HepG2 (cell line): ENCODE measurements around the gene USP9Y. TPM values are rescaled to one million over a fixed set of nuclear protein-coding genes. Genes with fewer than 3 reads are reported as not detected.

ENCODE experiments used
- ARID2 ChIP-seq: sonication (generic); formaldehyde crosslinking; IDR thresholded peaks from 2 replicates; pipeline ENCODE4 v1.8.1; 2022; ENCODE audit warnings: mild to moderate bottlenecking, missing genetic modification reagents, borderline replicate concordance
- CENPX ChIP-seq: sonication (generic); formaldehyde crosslinking; IDR thresholded peaks from 2 replicates; pipeline ENCODE4 v1.9.0; 2021; ENCODE audit warnings: mild to moderate bottlenecking, missing genetic modification reagents, moderate library complexity
- DMAP1 ChIP-seq: IDR thresholded peaks from 2 replicates; pipeline ENCODE4 v1.6.1; 2016
- GATA4 ChIP-seq: sonication (generic); IDR thresholded peaks from 2 replicates; pipeline ENCODE4 v1.6.1; 2016; ENCODE audit warnings: antibody characterized with exemption, low read depth, borderline replicate concordance
- HMGXB3 ChIP-seq: sonication (generic); formaldehyde crosslinking; IDR thresholded peaks from 2 replicates; pipeline ENCODE4 v1.4.0; 2020; ENCODE audit warnings: missing genetic modification reagents, borderline replicate concordance
- HOMEZ ChIP-seq: IDR thresholded peaks from 2 replicates; pipeline ENCODE4 v1.6.1; 2016; ENCODE audit warnings: low read depth
- KDM2A ChIP-seq: sonication (generic); formaldehyde crosslinking; IDR thresholded peaks from 2 replicates; pipeline ENCODE4 v1.4.0; 2020; ENCODE audit warnings: low read depth, missing genetic modification reagents, borderline replicate concordance
- KLF9 ChIP-seq: IDR thresholded peaks from 2 replicates; pipeline ENCODE4 v1.6.1; 2016; ENCODE audit warnings: low read depth
- NCOA2 ChIP-seq: sonication (generic); formaldehyde crosslinking; IDR thresholded peaks from 2 replicates; pipeline ENCODE4 v1.8.0; 2022; ENCODE audit warnings: inconsistent platforms
- NCOA5 ChIP-seq: sonication (generic); formaldehyde crosslinking; IDR thresholded peaks from 2 replicates; pipeline ENCODE4 v1.4.0; 2020; ENCODE audit warnings: missing genetic modification reagents
- PHF8 ChIP-seq: sonication (generic); formaldehyde crosslinking; IDR thresholded peaks from 2 replicates; pipeline ENCODE4 v1.5.0; 2020; ENCODE audit warnings: missing genetic modification reagents
- SP1 ChIP-seq, 2 experiments: fragments of 450-650 bp in 1 of 2; sonication (generic) in 1 of 2; formaldehyde crosslinking in 1 of 2; IDR thresholded peaks; 2 replicates each; pipeline versions ENCODE4 v1.4.0 to v1.6.1; 2016 to 2020; ENCODE audit warnings: missing genetic modification reagents in 1 of 2
- THAP11 ChIP-seq: IDR thresholded peaks from 2 replicates; pipeline ENCODE4 v1.6.1; 2016; ENCODE audit warnings: missing biosample characterization, missing genetic modification reagents
- ZFP91 ChIP-seq: sonication (generic); formaldehyde crosslinking; IDR thresholded peaks from 2 replicates; pipeline ENCODE4 v1.9.0; 2022; ENCODE audit warnings: missing genetic modification reagents, mild to moderate bottlenecking, borderline replicate concordance
- ZNF432 ChIP-seq: sonication (generic); formaldehyde crosslinking; IDR thresholded peaks from 2 replicates; pipeline ENCODE4 v1.5.0; 2020; ENCODE audit warnings: missing genetic modification reagents, mild to moderate bottlenecking, borderline replicate concordance
- ZNF687 ChIP-seq: sonication (generic); formaldehyde crosslinking; IDR thresholded peaks from 2 replicates; pipeline ENCODE4 v1.5.1; 2020; ENCODE audit warnings: mild to moderate bottlenecking, missing genetic modification reagents, moderate library complexity
- polyA plus RNA-seq, 8 experiments: library from polyadenylated mRNA; depleted of rRNA in 3 of 8; stranded (reverse) in 7 of 8; unstranded in 1 of 8; fragments of >200 nt; fragmentation: Illumina TruSeq in 4 of 8; extraction: Trizol in 4 of 8; gene quantifications; 2 replicates each; pipeline versions ENCODE4 v1.2.1 to v1.2.3, GENCODE V29; 2011 to 2016; ENCODE audit warnings: low read depth in 4 of 8, missing spikeins in 1 of 8, mixed read lengths in 1 of 8; ENCODE audit not compliant: insufficient read depth in 1 of 8
- total RNA-seq, 5 experiments: library from RNA; depleted of rRNA; stranded (reverse); fragments of >200 nt; fragmentation: Illumina TruSeq; extraction: Trizol; gene quantifications; 2 replicates each; pipeline ENCODE4 v1.2.3, GENCODE V29; 2016; ENCODE audit warnings: low read depth in 1 of 5

The USP9Y gene
- total and polyA plus RNA-seq, 2 of the 13 experiments (the other 11 are each of a cell fraction or from before 2014, with no cell fraction given): 14.6 to 41.9 TPM

GRCh38 chrY:12904618-12905516, 203.8 kb downstream of the USP9Y start, which contains the start of gene DDX3Y (continued):
- TF ChIP-seq NCOA2 (no peak), KDM2A (peak; percentile 13; the same call in 1 of the 2 replicates), CENPX (CRISPR knock-in tag) (no peak), GATA4 (no peak), DMAP1 (CRISPR knock-in tag) (peak; percentile 70), KLF9 (no peak), HOMEZ (peak; percentile 95; the same call in 1 of the 2 replicates), PHF8 (peak; percentile 69; the same call in 1 of the 2 replicates), ZNF687 (CRISPR knock-in tag) (peak; percentile 58; the same call in 1 of the 2 replicates), ARID2 (CRISPR knock-in tag) (0 out of 2 replicates have a peak, but pooled peaks have one; percentile 27), HMGXB3 (CRISPR knock-in tag) (0 out of 2 replicates have a peak, but pooled peaks have one; percentile 20), SP1 (IDR thresholded peaks at IDR 0.05) (no peak), SP1 (CRISPR knock-in tag; IDR thresholded peaks at IDR 0.05) (peak; percentile 54), THAP11 (CRISPR knock-in tag) (peak; percentile 37; the same call in 1 of the 2 replicates), ZFP91 (CRISPR knock-in tag) (no peak), NCOA5 (no peak), ZNF432 (CRISPR knock-in tag) (no peak)
